ENCODE measurements around the gene PRPF4. TPM values are rescaled to one million over a fixed set of nuclear protein-coding genes. Genes with fewer than 3 reads are reported as not detected.
A peak's percentile ranks its signal among the peaks of the same experiment; 100 is the strongest.

The PRPF4 gene
- total and polyA plus RNA-seq, 9 of the 15 experiments (the other 6 are each of a cell fraction or from before 2014, with no cell fraction given): 25.8 to 66.0 (median 39.8) TPM

DNA sequence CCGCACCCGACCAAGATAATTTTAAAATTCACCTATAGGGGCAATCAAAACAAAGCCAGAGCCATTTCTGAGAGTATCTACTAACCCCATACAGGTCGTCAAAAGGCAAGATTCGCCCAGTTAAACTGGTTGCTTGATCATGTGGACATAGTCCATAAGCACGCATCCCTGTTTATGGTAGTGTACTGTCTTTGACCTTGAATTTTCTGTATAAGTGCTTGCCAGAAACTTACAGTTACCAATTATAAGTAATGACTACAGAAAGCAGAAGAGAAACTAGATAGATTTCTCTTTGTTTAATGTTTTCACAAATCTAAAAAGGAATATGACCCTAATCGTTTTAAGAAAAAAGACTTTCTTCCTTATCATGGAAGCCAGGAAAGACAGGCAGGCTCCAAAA, 28.5 kb upstream of the PRPF4 start:
- DNase-seq (ENCODE audit: extremely low read depth in 1 of 4, low spot score in 3 of 4): peak in 1 of 4 experiments; percentile 16
- peak overlapping the region; percentile 12; the same call in 1 of the 3 replicates for H3K27ac ChIP-seq (ENCODE audit: extremely low read depth, low read depth, low read length)
- TF ChIP-seq ZNF175 (CRISPR knock-in tag; IDR thresholded peaks at IDR 0.05; ENCODE audit: low read depth) (0 out of 2 replicates have a peak, but pooled peaks have one; percentile 37), RCOR1 (IDR thresholded peaks at IDR 0.05; ENCODE audit: borderline replicate concordance in 1 of 2, low read depth in 2 of 2, low read length in 2 of 2) (no peak)

DNA sequence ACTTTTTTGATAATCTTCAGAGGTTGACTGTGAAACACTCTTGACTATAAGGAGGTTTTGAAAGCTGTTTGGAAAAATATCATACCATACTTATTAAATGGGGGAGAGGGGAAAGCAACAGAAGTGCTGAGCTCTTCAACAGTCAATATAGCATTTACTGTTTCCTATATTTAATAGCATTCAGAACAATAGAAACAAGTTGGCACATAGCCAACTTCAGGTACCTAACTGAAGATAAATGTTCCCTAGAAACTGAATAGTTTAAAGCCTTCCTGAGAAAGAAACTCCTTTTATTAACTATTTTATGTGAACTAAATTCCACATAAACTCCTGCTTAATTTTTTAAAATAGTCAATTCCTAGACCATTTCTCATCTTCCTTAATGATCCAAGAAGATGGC, 27.8 kb upstream of the PRPF4 start:
- no peak for ATAC-seq
- H3K9me1 ChIP-seq (ENCODE audit: control insufficient read depth, insufficient read depth, low read length): no peaks in the 10 kb centered on the region
- no TSS peak for BruUV-seq (replicated peaks)
- no peaks in the 10 kb centered on the region; the same call in 2 of the 3 replicates for H3K36me3 ChIP-seq (ENCODE audit: control insufficient read depth, insufficient read depth, low read length)
- POLR2A ChIA-PET: interaction anchor here (0.8 to 1.1 kb wide), 3 partner anchors 13 to 52 kb away, joined by 3 to 6 read pairs (median 3); no protein-coding TSS in a partner anchor
- no peak overlapping the region for H3K27ac ChIP-seq (ENCODE audit: extremely low read depth, low read depth, low read length)
- H3K9ac ChIP-seq (ENCODE audit: insufficient read depth in 1 of 2, low read depth in 2 of 2, low read length in 2 of 2): no peak overlapping the region
- CTCF ChIA-PET (ENCODE audit: low intra/inter-chr PET ratio): no interaction called here
- H4K20me1 ChIP-seq (replicated peaks; ENCODE audit: control insufficient read depth, insufficient read depth, low read length): no peaks in the 10 kb centered on the region
- no peak for FAIRE-seq
- H3K27me3 ChIP-seq (ENCODE audit: control insufficient read depth in 2 of 2, insufficient read depth in 2 of 2, low read length in 2 of 2): no peaks in the 10 kb centered on the region
- H3K4me3 ChIP-seq: no peak overlapping the region
- no peak for DNase-seq (ENCODE audit: extremely low read depth in 1 of 4, low spot score in 3 of 4)
- in situ Hi-C loops (cut with MboI): no loop called here
- no peak overlapping the region for H3K4me2 ChIP-seq (ENCODE audit: insufficient read depth, low read length)
- intact Hi-C loops (cut with micrococcal nuclease): no loop called here
- peaks cover 10% of the 10 kb centered on the region; the same call in 2 of the 3 replicates for H3K79me2 ChIP-seq (ENCODE audit: control insufficient read depth, insufficient read depth, low read length)
- H3K4me1 ChIP-seq (replicated peaks in 1 of 2; ENCODE audit: control insufficient read depth in 2 of 2, insufficient read depth in 2 of 2, low read length in 2 of 2): peaks cover 0 to 3% of the 10 kb centered on the region in 2 experiments; a peak in 2 of 5 replicates
- H3K9me3 ChIP-seq (replicated peaks; ENCODE audit: control insufficient read depth, insufficient read depth, low read depth, low read length): no peaks in the 10 kb centered on the region
- no peak overlapping the region for H2AFZ ChIP-seq (ENCODE audit: low read depth, low read length)
- TF ChIP-seq PHB2 (IDR thresholded peaks at IDR 0.05; ENCODE audit: low read depth) (no peak), NFIX (CRISPR knock-in tag; IDR thresholded peaks at IDR 0.05; ENCODE audit: low read depth) (peak; percentile 94), ASH1L (IDR thresholded peaks at IDR 0.05; ENCODE audit: borderline replicate concordance, low read depth, partially characterized antibody) (no peak), SAP30 (IDR thresholded peaks at IDR 0.05; ENCODE audit: borderline replicate concordance, insufficient read depth, low read depth, low read length, poor library complexity, severe bottlenecking) (no peak), JUND (IDR thresholded peaks at IDR 0.05; ENCODE audit: borderline replicate concordance, low read depth, low read length) (no peak), JUND (tag; IDR thresholded peaks at IDR 0.05; ENCODE audit: borderline replicate concordance, low read depth, low read length) (no peak), NFIC (IDR thresholded peaks at IDR 0.05) (peak; percentile 96)
- TF ChIP-seq, protein P1, sequence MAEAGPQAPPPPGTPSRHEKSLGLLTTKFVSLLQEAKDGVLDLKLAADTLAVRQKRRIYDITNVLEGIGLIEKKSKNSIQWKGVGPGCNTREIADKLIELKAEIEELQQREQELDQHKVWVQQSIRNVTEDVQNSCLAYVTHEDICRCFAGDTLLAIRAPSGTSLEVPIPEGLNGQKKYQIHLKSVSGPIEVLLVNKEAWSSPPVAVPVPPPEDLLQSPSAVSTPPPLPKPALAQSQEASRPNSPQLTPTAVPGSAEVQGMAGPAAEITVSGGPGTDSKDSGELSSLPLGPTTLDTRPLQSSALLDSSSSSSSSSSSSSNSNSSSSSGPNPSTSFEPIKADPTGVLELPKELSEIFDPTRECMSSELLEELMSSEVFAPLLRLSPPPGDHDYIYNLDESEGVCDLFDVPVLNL (CRISPR knock-in tag; IDR thresholded peaks at IDR 0.05; ENCODE audit: low read depth): no peak
- TF ChIP-seq, protein P2, sequence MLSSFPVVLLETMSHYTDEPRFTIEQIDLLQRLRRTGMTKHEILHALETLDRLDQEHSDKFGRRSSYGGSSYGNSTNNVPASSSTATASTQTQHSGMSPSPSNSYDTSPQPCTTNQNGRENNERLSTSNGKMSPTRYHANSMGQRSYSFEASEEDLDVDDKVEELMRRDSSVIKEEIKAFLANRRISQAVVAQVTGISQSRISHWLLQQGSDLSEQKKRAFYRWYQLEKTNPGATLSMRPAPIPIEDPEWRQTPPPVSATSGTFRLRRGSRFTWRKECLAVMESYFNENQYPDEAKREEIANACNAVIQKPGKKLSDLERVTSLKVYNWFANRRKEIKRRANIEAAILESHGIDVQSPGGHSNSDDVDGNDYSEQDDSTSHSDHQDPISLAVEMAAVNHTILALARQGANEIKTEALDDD (IDR thresholded peaks at IDR 0.05): no peak

More for the DNA sequence above, 28.5 kb upstream of the PRPF4 start:
- Histone ChIP-seq H2AFZ (ENCODE audit: low read depth, low read length) (no peak overlapping the region), H3K9me1 (ENCODE audit: control insufficient read depth, insufficient read depth, low read length) (no peaks in the 10 kb centered on the region), H3K27me3 (ENCODE audit: control insufficient read depth in 2 of 2, insufficient read depth in 2 of 2, low read length in 2 of 2) (no peaks in the 10 kb centered on the region), H3K4me1 (replicated peaks in 1 of 2; ENCODE audit: control insufficient read depth in 2 of 2, insufficient read depth in 2 of 2, low read length in 2 of 2) (peaks cover 3 to 7% of the 10 kb centered on the region in 2 experiments; a peak in 3 of 5 replicates), H3K36me3 (ENCODE audit: control insufficient read depth, insufficient read depth, low read length) (no peaks in the 10 kb centered on the region; the same call in 2 of the 3 replicates), H3K79me2 (ENCODE audit: control insufficient read depth, insufficient read depth, low read length) (peaks cover 10% of the 10 kb centered on the region; the same call in 2 of the 3 replicates), H3K9me3 (replicated peaks; ENCODE audit: control insufficient read depth, insufficient read depth, low read depth, low read length) (no peaks in the 10 kb centered on the region), H3K4me2 (ENCODE audit: insufficient read depth, low read length) (no peak overlapping the region), H3K9ac (ENCODE audit: insufficient read depth in 1 of 2, low read depth in 2 of 2, low read length in 2 of 2) (no peak overlapping the region), H4K20me1 (replicated peaks; ENCODE audit: control insufficient read depth, insufficient read depth, low read length) (no peaks in the 10 kb centered on the region), H3K4me3 (no peak overlapping the region)
- CTCF ChIA-PET (ENCODE audit: low intra/inter-chr PET ratio): no interaction called here
- no peak for FAIRE-seq
- intact Hi-C loops (cut with micrococcal nuclease): no loop called here
- peak; percentile 68 for ATAC-seq
- in situ Hi-C loops (cut with MboI): no loop called here
- POLR2A ChIA-PET: interaction anchor here (0.9 to 1.1 kb wide), 2 partner anchors 14 to 23 kb away, joined by 3 read pairs; no protein-coding TSS in a partner anchor
- WGBS (ENCODE audit: insufficient coverage, low coverage, missing lambda C conversion rate): 28% methylated on average over 6 of the region's 6 CpGs
- no TSS peak for BruUV-seq (replicated peaks)

Data from K562 (cell line).